Choroid plexus epithelial cell (primary cell): ENCODE data around the gene AP5B1.

Experiments
- DNase-seq: peaks from one replicate; pipeline ENCODE4 v3.0.0-alpha.2; 2010; ENCODE audit warnings: low read depth
- H3K4me3 ChIP-seq: 2 replicates; pipeline ENCODE4 v1.5.1; 2011; ENCODE audit warnings: low read depth, mild to moderate bottlenecking, control low read depth, low read length, moderate library complexity
- TF ChIP-seq, protein P1 (sequence below): conservative IDR thresholded peaks from 2 replicates; pipeline ENCODE4 v1.5.1; 2011; ENCODE audit warnings: low read depth, mild to moderate bottlenecking, control low read depth, inconsistent platforms, low read length, moderate library complexity

Gene AP5B1

DNA sequence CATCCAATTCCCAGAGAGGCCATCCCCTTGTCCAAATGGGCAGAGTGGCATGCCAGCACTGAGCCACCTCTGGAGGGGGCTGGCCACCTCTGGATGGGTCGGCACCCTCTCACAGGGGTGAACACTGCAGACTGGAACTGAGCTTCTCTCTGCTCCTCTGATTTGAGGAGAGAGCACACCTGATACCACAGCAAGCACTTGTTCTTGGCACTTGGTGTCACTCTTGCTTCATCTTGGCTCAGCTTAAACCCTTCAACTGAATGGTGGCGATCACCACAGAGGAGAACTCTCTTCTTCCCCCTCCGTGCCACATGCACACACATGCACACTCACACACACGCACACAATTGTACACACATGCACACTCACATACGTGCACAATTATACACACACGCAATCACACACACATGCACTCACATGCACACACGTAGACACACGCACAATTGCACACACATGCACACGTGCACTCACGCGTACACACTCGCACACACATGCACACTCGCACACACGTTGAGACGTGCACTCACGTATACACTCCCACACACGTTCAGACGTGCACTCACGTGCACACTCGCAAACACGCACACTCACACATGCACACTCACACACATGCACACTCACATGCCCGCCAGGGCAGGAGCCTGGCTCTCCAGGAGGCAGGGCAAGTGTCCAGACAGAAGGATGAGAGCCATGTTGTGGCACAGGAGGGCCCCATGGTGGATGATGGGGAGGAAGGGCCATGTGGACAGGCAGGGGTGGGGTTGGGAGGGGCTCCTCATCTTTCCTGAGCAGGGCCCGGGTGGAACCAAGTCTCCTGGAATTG is 29.5 kb upstream of the AP5B1 start:
- no peak overlapping the region for H3K4me3 ChIP-seq
- TF ChIP-seq, protein P1, sequence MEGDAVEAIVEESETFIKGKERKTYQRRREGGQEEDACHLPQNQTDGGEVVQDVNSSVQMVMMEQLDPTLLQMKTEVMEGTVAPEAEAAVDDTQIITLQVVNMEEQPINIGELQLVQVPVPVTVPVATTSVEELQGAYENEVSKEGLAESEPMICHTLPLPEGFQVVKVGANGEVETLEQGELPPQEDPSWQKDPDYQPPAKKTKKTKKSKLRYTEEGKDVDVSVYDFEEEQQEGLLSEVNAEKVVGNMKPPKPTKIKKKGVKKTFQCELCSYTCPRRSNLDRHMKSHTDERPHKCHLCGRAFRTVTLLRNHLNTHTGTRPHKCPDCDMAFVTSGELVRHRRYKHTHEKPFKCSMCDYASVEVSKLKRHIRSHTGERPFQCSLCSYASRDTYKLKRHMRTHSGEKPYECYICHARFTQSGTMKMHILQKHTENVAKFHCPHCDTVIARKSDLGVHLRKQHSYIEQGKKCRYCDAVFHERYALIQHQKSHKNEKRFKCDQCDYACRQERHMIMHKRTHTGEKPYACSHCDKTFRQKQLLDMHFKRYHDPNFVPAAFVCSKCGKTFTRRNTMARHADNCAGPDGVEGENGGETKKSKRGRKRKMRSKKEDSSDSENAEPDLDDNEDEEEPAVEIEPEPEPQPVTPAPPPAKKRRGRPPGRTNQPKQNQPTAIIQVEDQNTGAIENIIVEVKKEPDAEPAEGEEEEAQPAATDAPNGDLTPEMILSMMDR, result no peak
- no peak for DNase-seq

DNA sequence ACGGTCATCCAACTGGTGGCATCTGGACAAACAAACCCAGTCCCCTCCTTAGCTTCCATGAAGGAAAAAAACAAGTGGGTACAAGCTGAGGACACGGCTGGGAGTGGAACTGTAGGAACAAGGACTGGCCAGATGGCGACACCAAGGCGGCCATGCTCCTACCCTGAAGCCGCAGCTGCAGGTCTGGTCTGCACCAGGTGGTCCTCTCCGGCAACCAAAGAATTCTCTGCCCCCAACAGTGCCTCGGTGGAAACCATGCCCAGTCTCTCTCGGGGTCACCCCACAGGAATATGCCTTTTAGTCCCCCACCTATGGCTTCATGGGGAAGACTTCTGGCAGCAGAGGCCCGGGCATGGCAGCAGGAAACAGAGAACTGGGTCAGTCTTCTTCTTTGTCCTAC is 28.7 kb upstream of the AP5B1 start:
- H3K4me3 ChIP-seq, result no peak overlapping the region
- DNase-seq, result no peak
- TF ChIP-seq, protein P1, result no peak

DNA sequence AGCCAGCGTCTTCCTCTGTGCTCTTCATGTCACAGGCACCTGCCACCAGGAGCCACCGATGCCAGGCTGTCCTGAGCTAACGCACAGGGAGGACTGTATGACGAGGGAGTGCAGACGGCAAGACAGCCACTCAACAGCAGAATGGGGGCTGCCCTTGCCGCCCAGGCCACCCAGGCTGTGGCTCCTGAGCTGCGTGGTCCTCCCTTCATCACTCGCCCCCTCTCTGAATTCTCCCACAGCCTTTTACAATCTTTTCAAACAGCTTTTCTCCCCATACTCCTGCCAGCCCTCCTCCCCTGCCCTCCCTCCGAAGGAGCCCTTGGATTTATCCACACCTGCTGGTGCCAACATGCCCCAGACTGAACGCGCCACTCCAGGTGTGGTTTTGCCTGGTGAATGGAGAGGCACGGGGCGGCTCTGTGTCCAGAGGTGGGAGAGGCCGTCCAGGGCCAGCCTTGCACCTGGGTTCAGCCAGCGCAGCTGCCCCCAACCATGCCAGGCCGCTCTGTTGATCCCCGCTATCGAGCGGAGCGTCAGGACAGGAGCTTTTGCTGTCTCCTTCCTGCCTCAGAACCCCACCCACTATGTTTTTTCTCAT is 28.1 kb upstream of the AP5B1 start:
- DNase-seq, result no peak
- no peak overlapping the region for H3K4me3 ChIP-seq
- TF ChIP-seq, protein P1, result no peak

DNA sequence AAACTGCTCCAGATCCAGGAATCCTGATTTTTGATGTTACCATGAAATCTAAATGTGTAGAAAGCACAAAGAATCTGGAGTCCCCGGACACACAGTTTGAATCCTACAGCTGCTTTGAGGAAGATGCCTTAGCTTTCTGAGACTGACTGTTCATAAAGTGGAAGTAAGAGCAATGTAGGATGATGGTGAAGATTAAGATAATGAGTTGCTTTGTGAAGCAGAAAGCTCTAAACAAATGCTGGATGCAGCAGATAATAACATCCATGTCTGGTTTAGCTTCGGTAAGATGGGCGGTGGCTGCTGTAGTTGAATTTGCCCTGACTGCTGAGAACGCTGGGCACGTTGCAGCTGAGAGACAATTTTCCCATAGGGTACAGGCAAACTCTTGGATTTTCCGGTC is 26.2 kb upstream of the AP5B1 start:
- TF ChIP-seq, protein P1, result no peak
- no peak overlapping the region for H3K4me3 ChIP-seq
- DNase-seq, result no peak

DNA sequence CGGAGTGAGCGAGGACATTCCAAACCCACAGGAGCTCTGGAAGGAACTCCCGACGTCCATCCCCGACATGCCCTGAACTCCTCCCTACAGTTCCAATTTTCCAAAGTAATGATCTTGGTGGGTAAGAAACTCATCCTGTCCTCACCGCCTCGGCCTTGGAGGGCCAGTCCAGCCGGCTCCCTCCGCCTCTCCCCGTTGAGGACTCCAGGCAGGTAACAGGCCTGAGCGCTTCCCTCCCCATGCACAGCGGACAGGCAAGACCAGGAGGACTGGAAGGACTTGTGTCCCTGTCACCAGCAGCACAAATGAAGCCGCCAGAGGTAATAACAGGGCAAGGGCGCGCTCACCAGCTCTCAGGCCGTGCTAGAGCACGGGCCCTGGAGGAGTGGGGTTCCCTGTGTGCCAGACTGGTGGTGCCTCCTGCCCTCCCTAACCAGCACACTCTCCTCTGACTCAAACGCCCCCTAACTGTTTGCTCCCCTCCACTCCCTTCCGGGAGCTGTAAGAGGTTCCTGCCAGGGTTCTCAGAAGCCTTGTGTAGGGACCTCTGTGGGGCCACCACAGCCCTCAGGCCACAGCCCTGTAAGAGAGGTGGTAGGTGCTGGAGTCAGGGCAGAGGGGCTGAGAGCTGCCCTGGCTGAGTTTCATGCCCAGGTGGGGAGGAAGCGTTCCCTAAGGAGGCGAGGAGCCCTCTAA is 23.2 kb upstream of the AP5B1 start:
- no peak for DNase-seq
- TF ChIP-seq, protein P1, result no peak
- H3K4me3 ChIP-seq, result no peak overlapping the region

DNA sequence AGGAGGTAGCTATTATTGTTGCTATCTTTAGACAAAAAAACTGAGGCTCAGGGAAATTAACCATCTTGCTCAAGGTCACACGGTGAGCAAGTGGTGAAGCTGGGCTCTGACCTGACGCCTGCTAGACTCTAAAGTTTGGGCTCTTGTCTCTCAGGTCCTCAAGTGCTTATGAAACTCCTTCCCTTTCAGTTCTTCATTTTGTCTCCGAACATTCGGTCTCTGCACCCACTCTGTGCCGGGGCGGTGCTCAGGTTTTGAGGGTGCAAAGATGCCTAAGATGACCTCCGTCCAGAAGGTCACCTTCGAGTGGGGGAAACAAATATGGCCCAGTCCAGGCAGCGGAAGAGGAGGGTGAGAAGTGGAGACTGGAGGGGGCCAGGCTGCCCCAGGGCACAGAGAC is 22.1 kb upstream of the AP5B1 start:
- no peak for DNase-seq
- no peak overlapping the region for H3K4me3 ChIP-seq
- TF ChIP-seq, protein P1, result no peak
